Endothelial cell of umbilical vein (primary cell): ENCODE measurements around the gene IGF2R.

Experiments
- EZH2 ChIP-seq: IDR thresholded peaks from 2 replicates; pipeline ENCODE4 v1.6.1; 2012; ENCODE audit warnings: borderline replicate concordance, low read depth, mild to moderate bottlenecking, moderate library complexity, low read length, inconsistent platforms; ENCODE audit not compliant: severe bottlenecking
- FOS ChIP-seq: IDR thresholded peaks from 2 replicates; pipeline ENCODE4 v1.6.1; 2011; ENCODE audit warnings: mild to moderate bottlenecking, low read length, moderate library complexity, borderline replicate concordance; ENCODE audit not compliant: insufficient read depth
- GATA2 ChIP-seq: IDR thresholded peaks from 2 replicates; pipeline ENCODE4 v1.7.0; 2011; ENCODE audit warnings: low read depth, mild to moderate bottlenecking, moderate library complexity, mixed read lengths, low read length; ENCODE audit not compliant: insufficient read length, insufficient read depth
- MYC ChIP-seq: IDR thresholded peaks from one replicate; pipeline ENCODE4 v1.6.1; 2011; ENCODE audit warnings: mild to moderate bottlenecking, low read depth, low read length
- POLR2A ChIP-seq: IDR thresholded peaks from 2 replicates; pipeline ENCODE4 v1.6.1; 2012; ENCODE audit warnings: low read depth, mild to moderate bottlenecking, control low read depth, low read length
- POLR2AphosphoS5 ChIP-seq: IDR thresholded peaks from 2 replicates; pipeline ENCODE4 v1.6.1; 2012; ENCODE audit warnings: low read depth, mild to moderate bottlenecking, control low read depth, low read length, moderate library complexity; ENCODE audit not compliant: insufficient read depth
- TF ChIP-seq, protein P1 (sequence below), 2 donors: IDR thresholded peaks; 1 replicate in 1 of 2; 2 replicates in 1 of 2; pipeline ENCODE4 v1.5.1; 2011; ENCODE audit warnings: low read length in 2 of 2, mild to moderate bottlenecking in 2 of 2, moderate library complexity in 2 of 2, control low read depth in 1 of 2, inconsistent platforms in 1 of 2, low read depth in 1 of 2; ENCODE audit not compliant: insufficient read depth in 1 of 2; ENCODE audit errors: extremely low read depth in 1 of 2
- TF ChIP-seq, protein P2 (sequence below): IDR thresholded peaks from 2 replicates; pipeline ENCODE4 v1.6.1; 2011; ENCODE audit not compliant: insufficient read depth, insufficient read length

DNA sequence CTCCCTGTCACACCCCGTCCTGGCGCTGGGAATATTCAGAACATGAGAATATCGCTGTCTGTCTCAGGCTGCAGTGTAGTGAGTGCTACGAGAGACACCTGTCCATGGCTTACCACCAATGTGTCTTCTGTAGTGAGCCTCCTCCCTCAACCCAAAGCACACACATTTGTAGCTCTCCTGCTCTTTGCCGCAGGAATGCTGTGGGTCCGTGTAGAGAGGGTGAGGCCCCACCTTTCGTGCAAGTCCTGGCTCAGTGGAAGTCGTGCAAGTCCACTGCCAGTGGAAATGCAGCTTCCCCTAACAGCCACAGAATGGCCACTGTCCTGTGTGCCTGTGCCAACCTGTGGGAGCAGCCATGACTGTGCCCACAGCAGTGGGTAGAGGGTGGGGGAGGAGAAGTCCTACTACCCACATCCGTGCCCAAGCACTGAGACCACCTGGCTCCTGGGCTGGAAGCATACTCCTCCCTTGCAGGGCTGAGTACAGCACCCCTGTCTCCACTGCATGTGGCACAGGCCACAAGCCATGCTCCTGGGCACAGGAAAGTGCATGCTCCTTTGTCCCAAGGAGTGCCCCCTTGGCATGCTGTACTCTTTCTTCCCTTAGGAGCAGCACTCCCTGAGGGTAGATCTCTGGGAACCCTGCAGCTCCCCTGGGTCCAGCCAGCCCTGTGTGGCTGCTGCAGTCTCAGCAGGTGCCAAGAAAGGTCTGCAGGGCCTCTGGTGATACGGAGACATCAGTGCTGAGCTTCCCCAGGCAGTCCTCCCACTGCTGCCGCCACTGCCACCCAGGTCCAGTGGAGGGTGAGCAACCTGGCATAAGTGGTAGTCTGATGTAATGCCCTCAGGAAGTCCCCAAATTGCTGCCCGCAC, 28.0 kb downstream of the IGF2R start:
- TF ChIP-seq EZH2, result no peak
- no peak for TF ChIP-seq GATA2
- TF ChIP-seq, protein P1, sequence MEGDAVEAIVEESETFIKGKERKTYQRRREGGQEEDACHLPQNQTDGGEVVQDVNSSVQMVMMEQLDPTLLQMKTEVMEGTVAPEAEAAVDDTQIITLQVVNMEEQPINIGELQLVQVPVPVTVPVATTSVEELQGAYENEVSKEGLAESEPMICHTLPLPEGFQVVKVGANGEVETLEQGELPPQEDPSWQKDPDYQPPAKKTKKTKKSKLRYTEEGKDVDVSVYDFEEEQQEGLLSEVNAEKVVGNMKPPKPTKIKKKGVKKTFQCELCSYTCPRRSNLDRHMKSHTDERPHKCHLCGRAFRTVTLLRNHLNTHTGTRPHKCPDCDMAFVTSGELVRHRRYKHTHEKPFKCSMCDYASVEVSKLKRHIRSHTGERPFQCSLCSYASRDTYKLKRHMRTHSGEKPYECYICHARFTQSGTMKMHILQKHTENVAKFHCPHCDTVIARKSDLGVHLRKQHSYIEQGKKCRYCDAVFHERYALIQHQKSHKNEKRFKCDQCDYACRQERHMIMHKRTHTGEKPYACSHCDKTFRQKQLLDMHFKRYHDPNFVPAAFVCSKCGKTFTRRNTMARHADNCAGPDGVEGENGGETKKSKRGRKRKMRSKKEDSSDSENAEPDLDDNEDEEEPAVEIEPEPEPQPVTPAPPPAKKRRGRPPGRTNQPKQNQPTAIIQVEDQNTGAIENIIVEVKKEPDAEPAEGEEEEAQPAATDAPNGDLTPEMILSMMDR (IDR thresholded peaks at IDR 0.05; ENCODE audit: extremely low read depth in 1 of 2, insufficient read depth in 1 of 2, low read depth in 1 of 2, low read length in 2 of 2), result no peak
- TF ChIP-seq FOS, result no peak
- no peak for TF ChIP-seq MYC
- TF ChIP-seq, protein P2, sequence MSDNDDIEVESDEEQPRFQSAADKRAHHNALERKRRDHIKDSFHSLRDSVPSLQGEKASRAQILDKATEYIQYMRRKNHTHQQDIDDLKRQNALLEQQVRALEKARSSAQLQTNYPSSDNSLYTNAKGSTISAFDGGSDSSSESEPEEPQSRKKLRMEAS, result no peak
- no peak for TF ChIP-seq POLR2A
- TF ChIP-seq POLR2AphosphoS5, result no peak
